Chondrocyte (in vitro differentiated cells): ENCODE data around the gene PTPRJ. TPM values are rescaled to one million over a fixed set of nuclear protein-coding genes. Genes with fewer than 3 reads are reported as not detected.
"Not testable (repeated sequence)": the region's sequence is repeated elsewhere in the genome, so short reads cannot be mapped to it uniquely, and the experiment has no call there.

Experiments
- DNase-seq: peaks from one replicate; pipeline ENCODE4 v3.0.0; 2021; ENCODE audit warnings: mixed read lengths, low spot score
- H3K27ac Mint-ChIP-seq: one replicate; pipeline ENCODE4 v1.8.0; 2021; ENCODE audit warnings: mild to moderate bottlenecking, moderate library complexity, mixed read lengths; ENCODE audit not compliant: unreplicated experiment
- H3K27me3 Mint-ChIP-seq: 2 replicates; pipeline ENCODE4 v1.8.0; 2021; ENCODE audit warnings: low read depth, mixed read lengths
- H3K36me3 Mint-ChIP-seq: 2 replicates; pipeline ENCODE4 v1.8.0; 2021; ENCODE audit warnings: low read depth, mixed read lengths
- H3K4me1 Mint-ChIP-seq: 2 replicates; pipeline ENCODE4 v1.8.0; 2021; ENCODE audit warnings: low read depth, mild to moderate bottlenecking, mixed read lengths
- H3K4me3 Mint-ChIP-seq: one replicate; pipeline ENCODE4 v1.8.0; 2021; ENCODE audit warnings: mild to moderate bottlenecking, moderate library complexity, mixed read lengths; ENCODE audit not compliant: unreplicated experiment
- H3K9me3 Mint-ChIP-seq: 2 replicates; pipeline ENCODE4 v1.8.0; 2021; ENCODE audit warnings: low read depth, mixed read lengths
- total RNA-seq: library from RNA; stranded (reverse); gene quantifications from 3 replicates; pipeline ENCODE4 v1.2.1, GENCODE V29; 2021
- TF ChIP-seq, protein P1 (sequence below): fragments of 200-600 bp; sonication (generic); IDR thresholded peaks from 2 replicates; pipeline ENCODE4 v1.5.0; 2021; ENCODE audit warnings: antibody characterized with exemption, mild to moderate bottlenecking, moderate library complexity

The PTPRJ gene
- total RNA-seq, 1 donor from 2014 or later = 18.1 TPM

DNA sequence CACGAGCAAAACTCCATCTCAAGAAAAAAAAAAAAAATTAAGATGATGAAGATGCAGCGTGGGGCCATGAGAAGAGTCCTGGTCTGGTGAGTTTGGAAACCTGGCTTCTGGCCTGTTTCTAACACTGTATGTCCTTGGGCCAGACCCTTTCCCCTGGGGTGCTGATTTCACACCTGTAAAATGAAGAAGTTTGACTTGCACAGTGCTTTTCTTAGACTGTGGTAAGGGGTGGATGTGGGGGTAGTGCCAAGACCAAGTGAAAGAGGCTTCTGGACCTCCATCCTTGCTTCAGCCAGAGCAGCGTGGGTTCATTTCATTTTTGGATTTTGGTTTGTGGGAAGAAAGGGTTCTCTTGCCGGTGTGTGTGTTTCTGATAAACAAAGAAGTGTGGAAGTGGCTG, 42.1 kb downstream of the PTPRJ start:
- no peaks in the 10 kb centered on the region for H3K9me3 Mint-ChIP-seq
- no peak overlapping the region for H3K4me3 Mint-ChIP-seq
- TF ChIP-seq, protein P1, sequence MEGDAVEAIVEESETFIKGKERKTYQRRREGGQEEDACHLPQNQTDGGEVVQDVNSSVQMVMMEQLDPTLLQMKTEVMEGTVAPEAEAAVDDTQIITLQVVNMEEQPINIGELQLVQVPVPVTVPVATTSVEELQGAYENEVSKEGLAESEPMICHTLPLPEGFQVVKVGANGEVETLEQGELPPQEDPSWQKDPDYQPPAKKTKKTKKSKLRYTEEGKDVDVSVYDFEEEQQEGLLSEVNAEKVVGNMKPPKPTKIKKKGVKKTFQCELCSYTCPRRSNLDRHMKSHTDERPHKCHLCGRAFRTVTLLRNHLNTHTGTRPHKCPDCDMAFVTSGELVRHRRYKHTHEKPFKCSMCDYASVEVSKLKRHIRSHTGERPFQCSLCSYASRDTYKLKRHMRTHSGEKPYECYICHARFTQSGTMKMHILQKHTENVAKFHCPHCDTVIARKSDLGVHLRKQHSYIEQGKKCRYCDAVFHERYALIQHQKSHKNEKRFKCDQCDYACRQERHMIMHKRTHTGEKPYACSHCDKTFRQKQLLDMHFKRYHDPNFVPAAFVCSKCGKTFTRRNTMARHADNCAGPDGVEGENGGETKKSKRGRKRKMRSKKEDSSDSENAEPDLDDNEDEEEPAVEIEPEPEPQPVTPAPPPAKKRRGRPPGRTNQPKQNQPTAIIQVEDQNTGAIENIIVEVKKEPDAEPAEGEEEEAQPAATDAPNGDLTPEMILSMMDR = no peak
- no peaks in the 10 kb centered on the region for H3K27me3 Mint-ChIP-seq
- H3K4me1 Mint-ChIP-seq = peaks cover 25% of the 10 kb centered on the region
- DNase-seq = no peak
- peaks cover 2% of the 10 kb centered on the region for H3K36me3 Mint-ChIP-seq
- H3K27ac Mint-ChIP-seq = no peak overlapping the region

DNA sequence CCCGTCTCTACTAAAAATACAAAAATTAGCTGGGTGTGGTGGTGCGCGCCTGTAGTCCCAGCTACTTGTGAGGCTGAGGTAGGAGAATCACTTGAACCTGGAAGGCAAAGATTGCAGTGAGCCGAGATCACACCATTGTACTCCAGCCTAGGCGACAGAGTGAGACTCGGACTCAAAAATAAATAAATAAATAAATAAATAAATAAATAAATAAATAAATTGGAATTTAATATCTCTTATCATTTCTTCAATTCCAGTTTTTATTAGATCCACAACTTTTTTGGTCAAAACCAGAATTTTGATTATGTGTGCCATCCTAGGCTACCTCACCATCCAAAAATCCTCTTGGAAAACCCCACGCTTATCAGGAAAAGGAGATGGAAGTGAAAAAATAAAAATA, 43.2 kb downstream of the PTPRJ start:
- H3K4me1 Mint-ChIP-seq = peaks cover 15% of the 10 kb centered on the region
- not testable (repeated sequence) for H3K4me3 Mint-ChIP-seq, H3K9me3 Mint-ChIP-seq, DNase-seq, H3K27me3 Mint-ChIP-seq, H3K27ac Mint-ChIP-seq, H3K36me3 Mint-ChIP-seq

DNA sequence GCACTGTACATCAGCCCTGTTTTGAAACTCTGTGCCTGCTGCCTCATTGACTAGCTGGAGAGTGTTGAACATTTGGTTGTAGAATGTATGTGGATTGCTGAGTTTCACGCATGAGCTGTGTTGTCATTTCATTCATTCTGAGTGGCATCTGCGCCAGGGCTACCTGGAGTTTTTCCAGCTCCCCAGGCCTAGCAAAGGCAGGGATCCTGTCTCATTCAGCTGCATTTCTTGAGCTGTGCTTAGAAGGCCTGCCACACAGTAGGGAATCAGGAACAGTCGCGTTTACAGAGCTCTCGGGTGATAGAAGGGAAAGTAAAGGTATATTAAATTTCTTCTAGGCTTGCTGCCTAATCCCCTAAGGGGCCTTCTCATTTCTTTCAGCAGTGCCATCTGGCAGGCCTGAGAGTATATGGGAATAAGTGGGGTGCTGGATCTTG, 44.3 kb downstream of the PTPRJ start:
- DNase-seq = no peak
- TF ChIP-seq, protein P1 = no peak
- H3K36me3 Mint-ChIP-seq = peaks cover 2% of the 10 kb centered on the region
- no peaks in the 10 kb centered on the region for H3K27me3 Mint-ChIP-seq
- peaks cover 17% of the 10 kb centered on the region for H3K4me1 Mint-ChIP-seq
- H3K9me3 Mint-ChIP-seq = no peaks in the 10 kb centered on the region
- no peak overlapping the region for H3K4me3 Mint-ChIP-seq
- H3K27ac Mint-ChIP-seq = peak overlapping the region; percentile 9

DNA sequence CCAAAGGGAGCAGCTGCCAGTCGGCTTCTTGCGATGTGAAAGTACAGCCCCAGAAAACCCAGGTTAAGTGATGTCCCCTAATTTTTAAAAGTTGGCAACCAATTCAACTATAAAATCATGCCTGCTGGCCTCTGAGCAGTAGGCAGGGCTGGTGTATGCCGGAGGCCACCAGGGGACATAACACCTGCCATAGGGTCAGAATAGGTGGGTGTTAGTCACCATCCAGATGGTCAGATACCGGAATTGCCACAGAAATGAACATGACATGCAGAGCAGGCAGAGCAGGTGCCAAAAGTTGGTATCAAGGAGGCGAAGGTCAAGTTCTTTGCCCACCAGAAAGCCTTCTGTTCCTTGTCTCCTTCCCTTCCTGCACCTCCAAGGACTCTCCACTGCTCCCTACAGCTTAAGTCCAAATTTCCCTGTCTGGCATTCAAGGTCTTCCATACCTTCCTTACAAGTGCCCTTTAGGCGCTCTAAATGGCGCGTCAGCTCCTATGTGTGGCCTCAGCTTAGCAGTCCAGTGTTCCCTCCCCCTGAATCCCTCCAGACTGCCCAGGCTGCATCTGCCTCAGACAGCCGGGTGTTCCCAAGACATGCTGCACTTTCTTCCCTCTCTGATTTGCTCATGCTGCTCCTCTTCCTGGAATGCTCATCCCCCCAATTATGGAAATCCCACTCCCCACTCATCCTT, 45.1 kb downstream of the PTPRJ start:
- Mint-ChIP-seq H3K4me3 (no peak overlapping the region), H3K27me3 (no peaks in the 10 kb centered on the region), H3K36me3 (no peaks in the 10 kb centered on the region), H3K27ac (no peak overlapping the region), H3K4me1 (peaks cover 23% of the 10 kb centered on the region), H3K9me3 (no peaks in the 10 kb centered on the region)
- no peak for DNase-seq
- TF ChIP-seq, protein P1 = no peak

DNA sequence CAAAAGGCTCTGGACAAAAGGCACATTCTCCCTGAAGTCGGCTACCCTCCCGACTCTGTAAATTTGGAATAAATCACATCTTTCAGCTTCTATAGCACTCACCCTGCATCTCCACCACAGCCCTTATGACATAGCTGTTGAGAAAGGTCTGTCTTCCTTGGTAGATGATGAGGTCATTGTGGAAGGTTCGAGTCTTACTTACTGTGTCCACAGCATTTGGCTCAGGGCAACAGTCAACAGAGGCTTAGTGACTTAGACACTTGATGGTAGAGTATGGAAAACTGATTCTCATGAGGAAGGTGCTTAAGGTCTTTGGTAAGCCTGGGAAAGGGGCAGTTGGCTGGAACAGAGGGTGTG, 45.6 kb downstream of the PTPRJ start:
- peaks cover 23% of the 10 kb centered on the region for H3K4me1 Mint-ChIP-seq
- DNase-seq = no peak
- TF ChIP-seq, protein P1 = no peak
- no peak overlapping the region for H3K4me3 Mint-ChIP-seq
- no peaks in the 10 kb centered on the region for H3K9me3 Mint-ChIP-seq
- H3K36me3 Mint-ChIP-seq = no peaks in the 10 kb centered on the region
- H3K27ac Mint-ChIP-seq = no peak overlapping the region
- no peaks in the 10 kb centered on the region for H3K27me3 Mint-ChIP-seq
